GM12801 (cell line): ENCODE measurements around the gene CCDC12.
A peak's percentile ranks its signal among the peaks of the same experiment; 100 is the strongest.

Source experiments
- CTCF ChIP-seq: IDR thresholded peaks from one replicate; pipeline ENCODE4 v1.5.1; 2011; ENCODE audit warnings: control low read depth; ENCODE audit not compliant: insufficient read length; ENCODE audit errors: extremely low read depth

Gene CCDC12

GRCh38 chr3:46895204-46895660 lies 81.3 kb downstream of the CCDC12 start:
- peak; percentile 21 for TF ChIP-seq CTCF

GRCh38 chr3:46894256-46894655 lies 82.3 kb downstream of the CCDC12 start:
- no peak for TF ChIP-seq CTCF

- TF ChIP-seq CTCF = no peak
Measured at GRCh38 chr3:46893763-46894162, 82.8 kb downstream of the CCDC12 start.

GRCh38 chr3:46893146-46893748 lies 83.3 kb downstream of the CCDC12 start:
- no peak for TF ChIP-seq CTCF

- no peak for TF ChIP-seq CTCF
Measured at GRCh38 chr3:46892285-46893145, 84.0 kb downstream of the CCDC12 start.

- no peak for TF ChIP-seq CTCF
Measured at GRCh38 chr3:46891132-46891531, 85.4 kb downstream of the CCDC12 start.

- no peak for TF ChIP-seq CTCF
Measured at GRCh38 chr3:46890132-46890531, 86.4 kb downstream of the CCDC12 start.
